ENCODE results near the gene PHACTR3.

The PHACTR3 gene

GRCh38 chr20:59604741-59605600, 631 bp downstream of the PHACTR3 start:
- Histone ChIP-seq H3K27me3 (ENCODE audit: insufficient read depth, poor library complexity, severe bottlenecking) (peaks cover 98% of the 10 kb centered on the region), H3K27ac (ENCODE audit: poor library complexity, severe bottlenecking) (no peak overlapping the region), H3K4me3 (ENCODE audit: severe bottlenecking) (no peak overlapping the region), H3K36me3 (ENCODE audit: low read depth) (no peaks in the 10 kb centered on the region), H3K4me1 (ENCODE audit: insufficient read depth, poor library complexity, severe bottlenecking) (no peaks in the 10 kb centered on the region), H3K9me3 (ENCODE audit: severe bottlenecking) (no peaks in the 10 kb centered on the region)
- DNase-seq (ENCODE audit: low spot score) (no peak), ATAC-seq (ENCODE audit: low read depth) (peak; percentile 47)
- TF ChIP-seq, protein P1, sequence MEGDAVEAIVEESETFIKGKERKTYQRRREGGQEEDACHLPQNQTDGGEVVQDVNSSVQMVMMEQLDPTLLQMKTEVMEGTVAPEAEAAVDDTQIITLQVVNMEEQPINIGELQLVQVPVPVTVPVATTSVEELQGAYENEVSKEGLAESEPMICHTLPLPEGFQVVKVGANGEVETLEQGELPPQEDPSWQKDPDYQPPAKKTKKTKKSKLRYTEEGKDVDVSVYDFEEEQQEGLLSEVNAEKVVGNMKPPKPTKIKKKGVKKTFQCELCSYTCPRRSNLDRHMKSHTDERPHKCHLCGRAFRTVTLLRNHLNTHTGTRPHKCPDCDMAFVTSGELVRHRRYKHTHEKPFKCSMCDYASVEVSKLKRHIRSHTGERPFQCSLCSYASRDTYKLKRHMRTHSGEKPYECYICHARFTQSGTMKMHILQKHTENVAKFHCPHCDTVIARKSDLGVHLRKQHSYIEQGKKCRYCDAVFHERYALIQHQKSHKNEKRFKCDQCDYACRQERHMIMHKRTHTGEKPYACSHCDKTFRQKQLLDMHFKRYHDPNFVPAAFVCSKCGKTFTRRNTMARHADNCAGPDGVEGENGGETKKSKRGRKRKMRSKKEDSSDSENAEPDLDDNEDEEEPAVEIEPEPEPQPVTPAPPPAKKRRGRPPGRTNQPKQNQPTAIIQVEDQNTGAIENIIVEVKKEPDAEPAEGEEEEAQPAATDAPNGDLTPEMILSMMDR (IDR thresholded peaks at IDR 0.05; ENCODE audit: poor library complexity, severe bottlenecking), result no peak

DNA sequence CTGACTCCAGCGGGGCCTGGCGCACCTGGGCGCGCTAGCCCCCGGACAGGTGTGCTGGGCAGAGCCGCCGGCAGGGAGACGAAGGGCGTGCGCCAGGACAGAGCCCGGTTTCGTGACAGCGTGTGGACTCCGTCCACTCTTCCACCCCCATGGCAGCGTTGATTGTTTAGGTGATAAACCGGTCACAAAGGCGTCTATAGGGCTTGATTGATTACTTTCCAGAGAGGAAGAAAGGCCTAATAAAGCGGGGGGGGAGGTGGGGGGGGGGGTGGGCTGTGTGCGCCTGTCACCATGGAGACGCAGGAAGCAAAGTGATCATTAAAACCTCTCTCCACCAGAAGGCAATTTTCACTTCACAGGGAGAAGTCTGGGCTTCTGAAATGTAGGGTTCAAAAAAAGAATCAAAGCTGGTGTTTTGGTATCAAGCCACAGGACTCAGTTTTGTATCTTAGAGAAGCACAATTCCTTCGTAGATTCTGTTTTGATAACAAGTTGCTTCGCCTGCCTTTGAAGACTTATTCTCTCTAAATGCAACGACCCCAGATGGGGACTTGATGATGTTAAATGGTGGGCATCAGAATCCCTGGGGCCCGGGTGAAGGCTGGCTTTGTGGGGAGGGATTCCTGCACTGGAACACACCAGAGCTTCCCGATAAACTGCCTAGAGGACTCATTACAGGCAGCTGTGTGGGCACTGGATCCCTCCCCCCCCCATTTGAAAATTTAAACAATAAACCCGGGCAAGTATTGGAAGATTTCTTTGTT, 1.4 kb downstream of the PHACTR3 start:
- TF ChIP-seq, protein P1 (IDR thresholded peaks at IDR 0.05; ENCODE audit: poor library complexity, severe bottlenecking), result no peak
- no peaks in the 10 kb centered on the region for H3K9me3 ChIP-seq (ENCODE audit: severe bottlenecking)
- no peaks in the 10 kb centered on the region for H3K4me1 ChIP-seq (ENCODE audit: insufficient read depth, poor library complexity, severe bottlenecking)
- H3K4me3 ChIP-seq (ENCODE audit: severe bottlenecking), result no peak overlapping the region
- DNase-seq (ENCODE audit: low spot score) (no peak), ATAC-seq (ENCODE audit: low read depth) (no peak; the same call in 2 of the 3 replicates)
- peaks cover 98% of the 10 kb centered on the region for H3K27me3 ChIP-seq (ENCODE audit: insufficient read depth, poor library complexity, severe bottlenecking)
- H3K27ac ChIP-seq (ENCODE audit: poor library complexity, severe bottlenecking), result no peak overlapping the region
- no peaks in the 10 kb centered on the region for H3K36me3 ChIP-seq (ENCODE audit: low read depth)

DNA sequence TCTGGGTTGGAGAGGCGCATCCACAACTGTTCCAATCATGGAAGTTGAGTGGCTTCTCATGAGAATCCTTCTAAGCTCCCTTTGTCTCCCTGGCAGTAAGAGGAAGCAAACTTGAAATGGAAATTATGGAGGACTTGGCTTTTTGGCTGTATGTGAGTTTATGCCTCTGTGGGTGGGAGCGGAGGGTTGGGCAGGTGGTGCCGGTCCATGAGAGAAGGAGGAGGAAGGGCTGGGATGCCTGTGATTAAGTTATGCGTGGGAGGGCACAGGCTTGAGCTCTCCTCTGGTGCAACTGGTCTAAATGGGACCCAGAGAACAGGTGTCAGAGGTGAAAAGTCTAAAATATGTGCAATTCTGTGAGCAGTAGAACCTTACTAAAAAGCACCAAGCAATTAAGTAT, 2.2 kb downstream of the PHACTR3 start:
- DNase-seq (ENCODE audit: low spot score) (no peak), ATAC-seq (ENCODE audit: low read depth) (no peak)
- no peak overlapping the region for H3K27ac ChIP-seq (ENCODE audit: poor library complexity, severe bottlenecking)
- TF ChIP-seq, protein P1 (IDR thresholded peaks at IDR 0.05; ENCODE audit: poor library complexity, severe bottlenecking), result no peak
- no peak overlapping the region for H3K4me3 ChIP-seq (ENCODE audit: severe bottlenecking)
- H3K27me3 ChIP-seq (ENCODE audit: insufficient read depth, poor library complexity, severe bottlenecking), result peaks cover 98% of the 10 kb centered on the region
- H3K9me3 ChIP-seq (ENCODE audit: severe bottlenecking), result no peaks in the 10 kb centered on the region
- no peaks in the 10 kb centered on the region for H3K36me3 ChIP-seq (ENCODE audit: low read depth)
- H3K4me1 ChIP-seq (ENCODE audit: insufficient read depth, poor library complexity, severe bottlenecking), result no peaks in the 10 kb centered on the region

DNA sequence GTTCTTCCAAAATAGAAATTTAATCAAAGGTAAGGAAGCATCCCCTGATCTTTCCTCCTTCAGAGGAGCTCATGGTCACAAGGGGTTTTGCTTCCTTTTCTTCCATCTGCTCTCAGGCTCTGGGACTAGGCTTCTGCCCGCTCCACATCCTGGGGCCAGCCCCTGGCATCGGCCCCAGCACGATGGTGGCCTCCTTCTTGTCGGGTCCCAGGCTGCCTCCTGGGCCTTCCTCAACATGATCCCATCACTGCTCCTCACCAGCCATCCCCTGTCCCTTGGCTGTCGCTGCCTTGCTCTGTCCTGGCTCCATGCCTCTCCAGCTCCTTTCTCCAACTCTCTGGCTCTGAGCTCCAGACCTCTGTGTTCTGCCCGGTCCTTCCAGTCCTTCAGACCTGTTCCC, 4.1 kb downstream of the PHACTR3 start:
- DNase-seq (ENCODE audit: low spot score), result no peak
- H3K27me3 ChIP-seq (ENCODE audit: insufficient read depth, poor library complexity, severe bottlenecking), result peaks cover 96% of the 10 kb centered on the region
- ATAC-seq (ENCODE audit: low read depth), result no peak
- H3K4me3 ChIP-seq (ENCODE audit: severe bottlenecking), result no peak overlapping the region
- TF ChIP-seq, protein P1 (IDR thresholded peaks at IDR 0.05; ENCODE audit: poor library complexity, severe bottlenecking), result no peak
- H3K4me1 ChIP-seq (ENCODE audit: insufficient read depth, poor library complexity, severe bottlenecking), result no peaks in the 10 kb centered on the region
- no peaks in the 10 kb centered on the region for H3K9me3 ChIP-seq (ENCODE audit: severe bottlenecking)
- no peak overlapping the region for H3K27ac ChIP-seq (ENCODE audit: poor library complexity, severe bottlenecking)
- H3K36me3 ChIP-seq (ENCODE audit: low read depth), result no peaks in the 10 kb centered on the region
